SK-N-MC (cell line): ENCODE results near the gene COPB2.
A peak's percentile ranks its signal among the peaks of the same experiment; 100 is the strongest.
"Not testable (repeated sequence)": the region's sequence is repeated elsewhere in the genome, so short reads cannot be mapped to it uniquely, and the experiment has no call there.

Experiments used
- DNase-seq: peaks from one replicate; pipeline ENCODE4 v3.0.0-alpha.2; 2011; ENCODE audit warnings: low read depth, low spot score
- H3K27ac ChIP-seq: fragments of 200-600 bp; sonication (generic); 2 replicates; pipeline ENCODE4 v1.5.1; 2016; ENCODE audit warnings: mixed run types
- H3K36me3 ChIP-seq: fragments of 200-600 bp; sonication (generic); 2 replicates; pipeline ENCODE4 v1.6.1; 2017; ENCODE audit warnings: antibody characterized with exemption, low read length, mixed read lengths; ENCODE audit not compliant: insufficient read depth
- H3K4me3 ChIP-seq: fragments of 200-600 bp; sonication (generic); 2 replicates; pipeline ENCODE4 v1.5.1; 2016
- H3K9ac ChIP-seq: fragments of 200-600 bp; sonication (generic); 2 replicates; pipeline ENCODE4 v1.8.0; 2017; ENCODE audit warnings: mixed run types, mixed read lengths; ENCODE audit not compliant: insufficient read length
- H3K9me3 ChIP-seq: fragments of 200-600 bp; sonication (generic); 2 replicates; pipeline ENCODE4 v1.6.1; 2017; ENCODE audit warnings: low read depth, mild to moderate bottlenecking, antibody characterized with exemption, low read length, moderate library complexity, mixed read lengths
- EZH2 ChIP-seq: fragments of 200-600 bp; sonication (generic); IDR thresholded peaks from one replicate; pipeline ENCODE4 v1.6.1; 2017; ENCODE audit warnings: antibody characterized with exemption
- FOXP2 ChIP-seq: optimal IDR thresholded peaks from 2 replicates; pipeline ENCODE3; 2011; ENCODE audit warnings: mild to moderate bottlenecking, moderate library complexity; ENCODE audit not compliant: insufficient read depth; ENCODE audit errors: extremely low read length, control extremely low read depth
- POLR2AphosphoS5 ChIP-seq: IDR thresholded peaks from 2 replicates; pipeline ENCODE4 v1.6.1; 2012; ENCODE audit warnings: mild to moderate bottlenecking, low read depth, low read length, borderline replicate concordance

The COPB2 gene

GRCh38 chr3:139342054-139342453, 47.4 kb downstream of the COPB2 start:
- Histone ChIP-seq H3K36me3 (peaks cover 5% of the 10 kb centered on the region), H3K27ac (no peak overlapping the region), H3K9me3 (no peaks in the 10 kb centered on the region), H3K4me3 (no peak overlapping the region), H3K9ac (no peak overlapping the region)
- DNase-seq: no peak
- TF ChIP-seq EZH2 (no peak), POLR2AphosphoS5 (no peak), FOXP2 (no peak)

- H3K4me3 ChIP-seq: no peak overlapping the region
- TF ChIP-seq FOXP2 (no peak), EZH2 (no peak), POLR2AphosphoS5 (no peak)
- DNase-seq: no peak
- H3K9me3 ChIP-seq: no peaks in the 10 kb centered on the region
- H3K27ac ChIP-seq: no peak overlapping the region
- no peak overlapping the region for H3K9ac ChIP-seq
- no peaks in the 10 kb centered on the region for H3K36me3 ChIP-seq
Observed at GRCh38 chr3:139340784-139341183, 48.7 kb downstream of the COPB2 start.

- Histone ChIP-seq H3K9ac (no peak overlapping the region), H3K9me3 (no peaks in the 10 kb centered on the region), H3K27ac (no peak overlapping the region), H3K36me3 (no peaks in the 10 kb centered on the region), H3K4me3 (no peak overlapping the region)
- no peak for DNase-seq
- no peak for TF ChIP-seq FOXP2
- TF ChIP-seq POLR2AphosphoS5: no peak
- no peak for TF ChIP-seq EZH2
Observed at GRCh38 chr3:139339219-139339906, 50.1 kb downstream of the COPB2 start.

GRCh38 chr3:139338405-139338804, 51.0 kb downstream of the COPB2 start:
- Histone ChIP-seq H3K9ac (no peak overlapping the region), H3K4me3 (no peak overlapping the region), H3K36me3 (no peaks in the 10 kb centered on the region), H3K27ac (no peak overlapping the region), H3K9me3 (no peaks in the 10 kb centered on the region)
- TF ChIP-seq EZH2: no peak
- no peak for TF ChIP-seq FOXP2
- no peak for TF ChIP-seq POLR2AphosphoS5
- no peak for DNase-seq

GRCh38 chr3:139334675-139335074, 54.8 kb downstream of the COPB2 start:
- H3K36me3 ChIP-seq, H3K4me3 ChIP-seq, H3K9me3 ChIP-seq, H3K27ac ChIP-seq, DNase-seq, H3K9ac ChIP-seq: not testable (repeated sequence)

GRCh38 chr3:139332092-139332491, 57.4 kb downstream of the COPB2 start:
- no peak for TF ChIP-seq POLR2AphosphoS5
- no peak for TF ChIP-seq EZH2
- TF ChIP-seq FOXP2: no peak
- H3K4me3 ChIP-seq: no peak overlapping the region
- H3K27ac ChIP-seq: no peak overlapping the region
- H3K36me3 ChIP-seq: no peaks in the 10 kb centered on the region
- no peak overlapping the region for H3K9ac ChIP-seq
- DNase-seq: no peak
- H3K9me3 ChIP-seq: no peaks in the 10 kb centered on the region

- Histone ChIP-seq H3K9me3 (no peaks in the 10 kb centered on the region), H3K36me3 (no peaks in the 10 kb centered on the region), H3K27ac (no peak overlapping the region), H3K4me3 (peak overlapping the region; percentile 64), H3K9ac (no peak overlapping the region)
- TF ChIP-seq EZH2 (no peak), FOXP2 (peak; percentile 63), POLR2AphosphoS5 (no peak)
- no peak for DNase-seq
Observed at GRCh38 chr3:139329364-139329850, 60.0 kb downstream of the COPB2 start.

- Histone ChIP-seq H3K36me3 (no peaks in the 10 kb centered on the region), H3K9me3 (no peaks in the 10 kb centered on the region), H3K4me3 (no peak overlapping the region), H3K27ac (no peak overlapping the region), H3K9ac (no peak overlapping the region)
- DNase-seq: no peak
- TF ChIP-seq FOXP2 (no peak), EZH2 (no peak), POLR2AphosphoS5 (no peak)
Observed at GRCh38 chr3:139328356-139328755, 61.1 kb downstream of the COPB2 start.

- Histone ChIP-seq H3K27ac (no peak overlapping the region), H3K9ac (no peak overlapping the region), H3K9me3 (no peaks in the 10 kb centered on the region), H3K36me3 (no peaks in the 10 kb centered on the region), H3K4me3 (no peak overlapping the region)
- no peak for DNase-seq
- no peak for TF ChIP-seq FOXP2
- TF ChIP-seq POLR2AphosphoS5: no peak
- TF ChIP-seq EZH2: no peak
Observed at GRCh38 chr3:139327861-139328260, 61.6 kb downstream of the COPB2 start.
